ENCODE results near the gene DOCK2.

The DOCK2 gene

GRCh38 chr5:169628892-169629291, 8.2 kb upstream of the DOCK2 start:
- DNase-seq (ENCODE audit: extremely low read depth, low read depth), result no peak
- TF ChIP-seq CTCF (IDR thresholded peaks at IDR 0.05; ENCODE audit: low read depth, low read length), result no peak

GRCh38 chr5:169629847-169630548, 7.1 kb upstream of the DOCK2 start:
- no peak for DNase-seq (ENCODE audit: extremely low read depth, low read depth)
- TF ChIP-seq CTCF (IDR thresholded peaks at IDR 0.05; ENCODE audit: low read depth, low read length), result no peak

- peak; percentile 59 for DNase-seq (ENCODE audit: extremely low read depth, low read depth)
- TF ChIP-seq CTCF (IDR thresholded peaks at IDR 0.05; ENCODE audit: low read depth, low read length), result no peak
Observed at GRCh38 chr5:169631360-169631759, 5.7 kb upstream of the DOCK2 start.

- no peak for DNase-seq (ENCODE audit: extremely low read depth, low read depth)
- no peak for TF ChIP-seq CTCF (IDR thresholded peaks at IDR 0.05; ENCODE audit: low read depth, low read length)
Observed at GRCh38 chr5:169632946-169633345, 4.1 kb upstream of the DOCK2 start.

GRCh38 chr5:169634606-169635005, 2.5 kb upstream of the DOCK2 start:
- TF ChIP-seq CTCF (IDR thresholded peaks at IDR 0.05; ENCODE audit: low read depth, low read length), result no peak

GRCh38 chr5:169635936-169636335, 1.1 kb upstream of the DOCK2 start:
- DNase-seq (ENCODE audit: extremely low read depth, low read depth), result no peak
- TF ChIP-seq CTCF (IDR thresholded peaks at IDR 0.05; ENCODE audit: low read depth, low read length), result no peak

More at GRCh38 chr5:169634606-169635005, 2.5 kb upstream of the DOCK2 start:
- no peak for DNase-seq (ENCODE audit: extremely low read depth, low read depth)

GRCh38 chr5:169636477-169637084, 494 bp upstream of the DOCK2 start:
- no peak for TF ChIP-seq CTCF (IDR thresholded peaks at IDR 0.05; ENCODE audit: low read depth, low read length)
- DNase-seq (ENCODE audit: extremely low read depth, low read depth), result no peak
